K562 treated with DMSO at 1 percent for 12 hours (cell line): ENCODE results near the gene ALS2. TPM values are rescaled to one million over a fixed set of nuclear protein-coding genes. Genes with fewer than 3 reads are reported as not detected.

Experiments used
- total RNA-seq: library from RNA; unstranded; fragments of 300-600 nt; gene quantifications from 2 replicates; pipeline ENCODE4 v1.2.3, GENCODE V29; 2022; ENCODE audit not compliant: insufficient read depth

Gene ALS2
- total RNA-seq, result 5.3 and 17.2 TPM in 2 replicates

DNA sequence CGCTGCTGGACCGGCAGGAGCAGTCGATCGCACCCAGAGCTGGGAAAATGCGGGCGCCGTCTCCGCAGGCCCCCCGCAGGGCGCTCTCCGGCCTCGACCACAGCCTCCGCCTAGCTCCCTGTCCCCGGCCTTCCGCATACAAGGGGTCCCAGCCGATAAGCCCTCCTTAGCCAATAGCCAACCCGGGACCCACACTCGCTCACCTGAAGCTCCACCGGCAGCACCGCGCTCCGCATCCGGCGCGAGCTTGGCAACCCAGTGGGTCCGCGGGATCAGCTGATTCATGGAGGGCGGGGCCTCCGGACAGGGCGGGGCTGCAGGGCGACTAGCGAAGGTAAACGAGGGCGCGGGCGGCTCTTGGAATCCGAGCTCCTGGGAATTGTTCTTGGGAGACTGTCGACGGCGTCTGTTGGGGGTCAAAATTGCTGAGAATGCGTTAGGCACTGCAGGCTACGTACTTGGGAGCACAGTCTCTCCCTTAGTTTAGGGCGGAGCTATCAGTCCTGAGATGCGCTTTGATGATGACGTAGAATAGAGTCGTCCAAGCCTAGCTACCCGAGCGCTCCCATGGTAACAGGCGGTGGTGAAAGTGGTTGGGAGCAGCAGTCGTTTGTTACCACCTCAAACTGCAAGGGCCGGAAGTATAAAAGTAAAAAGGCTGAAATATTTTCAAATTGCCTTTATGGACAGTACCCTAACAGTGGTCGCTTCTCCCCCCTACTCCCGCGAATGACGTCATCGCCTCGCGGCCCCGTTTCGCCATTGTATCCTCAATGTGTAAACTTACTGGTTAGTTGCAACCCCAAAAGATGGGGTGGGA is at the start of gene ALS2:
TSS of gene ALS2 (minus strand) at position 260 of the 820 bp plus-strand sequence. CDS start 12,048 bp downstream, outside the sequence.

DNA sequence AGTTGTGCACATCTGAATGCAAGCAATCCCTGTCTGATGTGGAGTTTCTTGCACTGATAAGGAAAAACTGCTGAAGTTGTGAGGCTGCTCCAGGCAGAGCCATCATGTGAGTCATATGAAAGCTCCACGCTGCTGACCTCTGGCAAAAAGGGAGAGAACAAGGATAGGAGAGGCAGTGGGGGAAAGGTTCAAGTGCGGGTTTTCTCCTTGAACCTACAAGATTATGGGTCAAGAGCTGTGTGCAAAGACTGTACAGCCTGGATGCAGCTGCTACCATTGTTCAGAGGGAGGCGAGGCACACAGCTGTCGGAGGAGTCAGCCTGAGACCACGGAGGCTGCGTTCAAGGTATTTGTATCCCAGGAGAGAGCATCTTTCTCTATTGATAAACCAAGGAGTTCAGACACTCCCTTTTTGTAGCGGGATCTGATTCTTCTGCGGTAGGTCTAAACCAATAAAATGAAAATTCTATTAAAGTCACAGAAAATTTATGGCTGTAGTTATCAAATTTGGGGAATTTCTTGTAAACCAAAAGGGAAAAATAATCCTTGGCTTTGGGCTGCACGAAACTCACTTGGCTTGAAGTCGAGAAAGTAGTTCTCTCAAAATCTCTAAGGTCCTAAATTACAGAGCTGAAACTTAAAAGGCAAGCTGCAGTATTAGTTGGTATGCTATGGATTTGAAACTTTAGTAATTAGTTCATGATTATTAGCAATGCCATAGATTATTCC is 25.9 kb upstream of the ALS2 start, which contains the start of gene CDK15:
TSS of gene CDK15 (plus strand) at position 96 of the 729 bp plus-strand sequence. CDS start at position 224, 128 bp downstream.

DNA sequence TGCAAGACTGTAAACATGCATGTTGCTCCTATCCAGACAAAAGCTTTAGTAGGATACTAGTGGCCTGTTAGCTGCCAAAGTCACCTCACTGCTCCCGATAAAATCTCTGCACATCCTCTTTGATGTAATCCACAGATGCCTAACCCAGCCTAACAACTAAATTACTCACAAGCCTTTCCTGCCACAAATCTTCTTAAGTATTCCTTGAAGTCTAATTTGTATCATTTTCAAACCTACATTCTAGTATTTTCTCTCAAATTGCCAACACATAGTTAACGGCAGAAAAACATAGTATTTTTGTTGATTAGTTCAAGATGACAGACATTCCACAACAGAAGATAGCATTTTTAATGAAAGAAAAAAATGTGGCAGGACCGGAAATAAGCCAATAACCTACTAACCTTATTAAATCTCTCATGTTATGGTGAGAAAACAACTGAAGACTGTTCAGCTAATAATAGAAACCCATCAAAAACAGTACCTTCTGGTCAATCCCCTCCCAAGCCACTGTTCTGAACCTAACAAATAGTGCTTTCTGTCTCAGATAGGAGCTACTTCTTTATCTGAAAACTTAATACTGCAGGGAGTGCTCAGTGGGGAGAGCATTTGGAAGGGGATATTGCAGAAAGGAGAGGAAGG is 82.0 kb downstream of the ALS2 start, which contains the start of gene MPP4:
TSS of gene MPP4 (minus strand) at position 57 of the 639 bp plus-strand sequence. CDS start 4,690 bp downstream, outside the sequence.

Other genes with a start within 250 kb of the ALS2 start
- gene TMEM237, start 137.4 kb downstream of the ALS2 start, total RNA-seq, result 4.7 and 15.6 TPM in 2 replicates
- gene MPP4, start 82.3 kb downstream of the ALS2 start, total RNA-seq, result not detected in 2 replicates
- 0.52 TPM in 1 of 2 replicates, not detected in the other for gene CDK15, start 25.6 kb upstream of the ALS2 start, total RNA-seq